SK-N-MC (cell line): ENCODE results near the gene OR10X1.

Source experiments
- EZH2 ChIP-seq: fragments of 200-600 bp; sonication (generic); IDR thresholded peaks from one replicate; pipeline ENCODE4 v1.6.1; 2017; ENCODE audit warnings: antibody characterized with exemption
- POLR2AphosphoS5 ChIP-seq: IDR thresholded peaks from 2 replicates; pipeline ENCODE4 v1.6.1; 2012; ENCODE audit warnings: mild to moderate bottlenecking, low read depth, low read length, borderline replicate concordance

DNA sequence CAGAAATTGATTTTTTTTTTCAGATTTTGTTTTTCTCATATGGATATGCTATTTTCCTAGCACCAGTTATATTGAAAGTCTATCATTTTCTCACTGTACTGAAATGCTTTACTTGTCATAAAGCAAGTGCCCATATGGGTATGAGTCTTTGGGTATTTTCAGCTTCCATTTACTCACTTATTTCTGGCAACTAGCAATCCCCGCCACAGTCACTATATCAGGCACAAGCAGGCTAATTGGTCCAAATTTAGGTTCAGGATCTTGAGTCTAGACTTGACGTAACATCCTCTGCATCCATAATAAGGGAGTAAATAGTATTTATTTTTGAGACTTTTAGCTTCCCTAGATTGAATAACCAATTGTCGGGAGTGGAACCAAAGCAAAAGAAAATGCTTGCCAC lies 2.1 kb downstream of the OR10X1 start:
- TF ChIP-seq POLR2AphosphoS5 (no peak), EZH2 (no peak)
